GM21528 (cell line): ENCODE measurements around the gene BMP2K.
"Not testable (repeated sequence)": the region's sequence is repeated elsewhere in the genome, so short reads cannot be mapped to it uniquely, and the experiment has no call there.

Experiments used
- ATAC-seq: cut with Tn5 transposase; IDR thresholded peaks from one replicate; pipeline ENCODE4 v1.9.1; 2021; ENCODE audit warnings: mild to moderate bottlenecking, moderate library complexity; ENCODE audit not compliant: unreplicated experiment, low FRiP score

BMP2K gene

GRCh38 chr4:78787392-78788006, 11.3 kb downstream of the BMP2K start:
- ATAC-seq = no peak

GRCh38 chr4:78788007-78788889, 12.1 kb downstream of the BMP2K start:
- no peak for ATAC-seq

GRCh38 chr4:78795594-78796416, 19.7 kb downstream of the BMP2K start:
- ATAC-seq = not testable (repeated sequence)

GRCh38 chr4:78796526-78796925, 20.4 kb downstream of the BMP2K start:
- ATAC-seq = no peak

GRCh38 chr4:78797777-78798284, 21.7 kb downstream of the BMP2K start:
- no peak for ATAC-seq

GRCh38 chr4:78799551-78800495, 23.7 kb downstream of the BMP2K start:
- no peak for ATAC-seq

- no peak for ATAC-seq
Observed at GRCh38 chr4:78800965-78801364, 24.8 kb downstream of the BMP2K start.

GRCh38 chr4:78803983-78804382, 27.8 kb downstream of the BMP2K start:
- ATAC-seq = no peak

GRCh38 chr4:78806943-78807460, 30.9 kb downstream of the BMP2K start:
- ATAC-seq = no peak

- no peak for ATAC-seq
Observed at GRCh38 chr4:78809295-78809694, 33.1 kb downstream of the BMP2K start.

GRCh38 chr4:78809928-78810835, 34.0 kb downstream of the BMP2K start:
- ATAC-seq = no peak

GRCh38 chr4:78811034-78811433, 34.9 kb downstream of the BMP2K start:
- ATAC-seq = no peak

GRCh38 chr4:78818530-78819079, 42.5 kb downstream of the BMP2K start:
- no peak for ATAC-seq

GRCh38 chr4:78824001-78824400, 47.9 kb downstream of the BMP2K start:
- no peak for ATAC-seq

- ATAC-seq = no peak
Observed at GRCh38 chr4:78827191-78827590, 51.0 kb downstream of the BMP2K start.

GRCh38 chr4:78829296-78829695, 53.1 kb downstream of the BMP2K start:
- ATAC-seq = no peak

- ATAC-seq = not testable (repeated sequence)
Observed at GRCh38 chr4:78839676-78840075, 63.5 kb downstream of the BMP2K start.

GRCh38 chr4:78840286-78840685, 64.1 kb downstream of the BMP2K start:
- ATAC-seq = not testable (repeated sequence)
